GM18858 (cell line): ENCODE data around the gene PRICKLE2.
"Not testable (repeated sequence)": the region's sequence is repeated elsewhere in the genome, so short reads cannot be mapped to it uniquely, and the experiment has no call there.

Source experiments
- ATAC-seq: cut with Tn5 transposase; IDR thresholded peaks from one replicate; pipeline ENCODE4 v1.9.1; 2021; ENCODE audit not compliant: unreplicated experiment

PRICKLE2 gene

GRCh38 chr3:64104691-64105111 lies 120.6 kb downstream of the PRICKLE2 start:
- no peak for ATAC-seq

- ATAC-seq, result no peak
Measured at GRCh38 chr3:64104006-64104405, 121.3 kb downstream of the PRICKLE2 start.

GRCh38 chr3:64103131-64103530 lies 122.1 kb downstream of the PRICKLE2 start:
- ATAC-seq, result no peak

GRCh38 chr3:64102147-64102546 lies 123.1 kb downstream of the PRICKLE2 start:
- no peak for ATAC-seq

- ATAC-seq, result no peak
Measured at GRCh38 chr3:64099316-64099715, 126.0 kb downstream of the PRICKLE2 start.

GRCh38 chr3:64098670-64099069 lies 126.6 kb downstream of the PRICKLE2 start:
- ATAC-seq, result no peak

GRCh38 chr3:64097920-64098319 lies 127.3 kb downstream of the PRICKLE2 start:
- no peak for ATAC-seq

- ATAC-seq, result no peak
Measured at GRCh38 chr3:64095802-64096201, 129.5 kb downstream of the PRICKLE2 start.

- no peak for ATAC-seq
Measured at GRCh38 chr3:64094713-64095079, 130.6 kb downstream of the PRICKLE2 start.

GRCh38 chr3:64093825-64094712 lies 131.2 kb downstream of the PRICKLE2 start:
- ATAC-seq, result no peak

GRCh38 chr3:64093211-64093610 lies 132.1 kb downstream of the PRICKLE2 start:
- no peak for ATAC-seq

GRCh38 chr3:64091501-64091900 lies 133.8 kb downstream of the PRICKLE2 start:
- no peak for ATAC-seq

GRCh38 chr3:64089386-64089785 lies 135.9 kb downstream of the PRICKLE2 start:
- ATAC-seq, result not testable (repeated sequence)

GRCh38 chr3:64088408-64089205 lies 136.7 kb downstream of the PRICKLE2 start:
- no peak for ATAC-seq

- ATAC-seq, result no peak
Measured at GRCh38 chr3:64086479-64087252, 138.6 kb downstream of the PRICKLE2 start.

GRCh38 chr3:64084640-64085039 lies 140.6 kb downstream of the PRICKLE2 start:
- ATAC-seq, result no peak

- ATAC-seq, result no peak
Measured at GRCh38 chr3:64083575-64083974, 141.7 kb downstream of the PRICKLE2 start.

GRCh38 chr3:64082961-64083541 lies 142.2 kb downstream of the PRICKLE2 start:
- ATAC-seq, result no peak

- ATAC-seq, result no peak
Measured at GRCh38 chr3:64082411-64082810, 142.9 kb downstream of the PRICKLE2 start.

- ATAC-seq, result no peak
Measured at GRCh38 chr3:64081235-64081630, 144.0 kb downstream of the PRICKLE2 start.
